Omental fat pad (tissue), 4 donors: ENCODE results near the gene PPFIBP2. TPM values are rescaled to one million over a fixed set of nuclear protein-coding genes. Genes with fewer than 3 reads are reported as not detected.
A peak's percentile ranks its signal among the peaks of the same experiment; 100 is the strongest.

Experiments
- ATAC-seq: fragments of 150-250 bp; one replicate; pipeline ENCODE4 v1.9.1; 2016; ENCODE audit warnings: mild to moderate bottlenecking, moderate library complexity; ENCODE audit not compliant: low FRiP score
- DNase-seq: peaks from one replicate; pipeline ENCODE4 v3.0.0-alpha.2; 2019; ENCODE audit warnings: low spot score
- total RNA-seq, 4 donors: library from RNA; depleted of rRNA; stranded (reverse); fragments of >200 nt; gene quantifications; one replicate each; pipeline ENCODE4 v1.1.0, GENCODE V29; 2016
- TF ChIP-seq, protein P1 (sequence below), 3 donors: fragments of 450-650 bp; IDR thresholded peaks; one replicate each; pipeline ENCODE4 v1.5.1; 2016 to 2017; ENCODE audit warnings: antibody characterized with exemption in 3 of 3, mild to moderate bottlenecking in 3 of 3, moderate library complexity in 2 of 3

Gene PPFIBP2
- total RNA-seq, 4 donors from 2014 or later, result 16.3 to 47.8 (median 24.2) TPM

DNA sequence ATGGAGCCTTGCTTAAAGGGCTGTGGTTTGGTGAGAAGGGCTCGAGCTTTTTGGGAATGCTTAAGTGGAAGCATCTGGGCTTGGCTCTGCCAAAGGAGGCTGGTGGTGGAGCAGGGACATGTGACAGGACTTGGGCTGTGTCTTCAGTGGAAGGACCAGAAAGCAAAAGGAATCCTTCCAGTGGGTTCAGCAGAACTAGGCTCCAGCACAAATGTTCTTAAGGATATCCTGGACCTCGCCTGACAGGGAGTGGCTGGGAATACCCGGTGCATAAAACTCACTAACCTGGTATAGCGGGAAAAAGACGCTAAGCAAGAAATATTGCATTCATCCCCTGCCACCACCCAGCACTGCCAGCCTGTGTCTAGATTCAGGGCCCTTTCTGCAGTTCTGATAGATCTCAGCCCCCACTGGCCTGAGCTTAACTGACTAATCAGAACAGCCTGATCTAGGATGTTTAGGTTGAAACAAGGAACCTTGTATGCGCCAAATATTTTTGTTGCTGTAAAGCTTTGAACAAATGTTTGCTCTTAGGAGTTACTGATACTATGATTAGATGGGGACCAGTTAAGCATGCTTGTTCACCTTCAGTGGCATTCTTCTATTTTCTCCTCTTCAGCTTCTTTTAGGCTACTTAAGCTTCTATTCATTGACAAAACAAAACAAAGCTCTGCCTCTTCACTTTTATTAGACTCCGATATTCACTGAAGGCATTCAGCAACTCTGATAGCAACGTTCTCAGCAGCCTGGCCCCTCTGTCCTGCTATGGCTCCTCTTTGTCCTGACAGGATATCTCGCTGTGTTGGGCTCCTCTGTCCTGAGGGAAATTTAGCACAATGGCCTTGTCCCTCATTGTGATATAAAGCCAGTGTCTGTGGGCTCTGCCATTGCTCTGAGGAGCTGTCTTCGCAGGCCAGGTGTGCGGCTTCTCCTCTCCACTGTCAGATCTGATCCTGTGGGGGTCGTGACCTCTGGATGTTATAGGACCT is 25.0 kb downstream of the PPFIBP2 start:
- no peak for ATAC-seq
- DNase-seq, result no peak
- TF ChIP-seq, protein P1, sequence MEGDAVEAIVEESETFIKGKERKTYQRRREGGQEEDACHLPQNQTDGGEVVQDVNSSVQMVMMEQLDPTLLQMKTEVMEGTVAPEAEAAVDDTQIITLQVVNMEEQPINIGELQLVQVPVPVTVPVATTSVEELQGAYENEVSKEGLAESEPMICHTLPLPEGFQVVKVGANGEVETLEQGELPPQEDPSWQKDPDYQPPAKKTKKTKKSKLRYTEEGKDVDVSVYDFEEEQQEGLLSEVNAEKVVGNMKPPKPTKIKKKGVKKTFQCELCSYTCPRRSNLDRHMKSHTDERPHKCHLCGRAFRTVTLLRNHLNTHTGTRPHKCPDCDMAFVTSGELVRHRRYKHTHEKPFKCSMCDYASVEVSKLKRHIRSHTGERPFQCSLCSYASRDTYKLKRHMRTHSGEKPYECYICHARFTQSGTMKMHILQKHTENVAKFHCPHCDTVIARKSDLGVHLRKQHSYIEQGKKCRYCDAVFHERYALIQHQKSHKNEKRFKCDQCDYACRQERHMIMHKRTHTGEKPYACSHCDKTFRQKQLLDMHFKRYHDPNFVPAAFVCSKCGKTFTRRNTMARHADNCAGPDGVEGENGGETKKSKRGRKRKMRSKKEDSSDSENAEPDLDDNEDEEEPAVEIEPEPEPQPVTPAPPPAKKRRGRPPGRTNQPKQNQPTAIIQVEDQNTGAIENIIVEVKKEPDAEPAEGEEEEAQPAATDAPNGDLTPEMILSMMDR (IDR thresholded peaks at IDR 0.05), result no peak

GRCh38 chr11:7540830-7541555 is 27.2 kb downstream of the PPFIBP2 start:
- DNase-seq, result no peak
- ATAC-seq, result no peak
- TF ChIP-seq, protein P1 (IDR thresholded peaks at IDR 0.05), result no peak

DNA sequence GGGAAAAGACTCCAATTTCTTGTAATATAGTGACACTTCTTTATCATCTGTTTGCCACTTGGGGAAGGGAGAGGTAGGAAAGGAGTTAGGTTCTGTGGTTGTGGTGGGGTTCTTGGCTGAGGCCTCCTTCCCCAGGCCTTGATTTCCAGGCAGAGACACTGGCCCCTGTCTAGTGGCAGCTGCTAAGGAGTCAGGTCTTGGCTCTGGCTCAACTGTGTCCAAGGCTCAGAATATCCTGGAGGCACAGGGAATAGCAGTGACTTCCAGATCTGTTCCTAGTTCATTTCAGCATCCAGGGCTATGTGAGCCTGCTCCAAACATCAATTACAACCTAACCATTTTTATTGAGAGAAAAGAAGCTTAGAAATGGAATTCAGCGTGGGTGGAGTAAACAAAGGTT is 29.5 kb downstream of the PPFIBP2 start:
- DNase-seq, result no peak
- no peak for ATAC-seq
- TF ChIP-seq, protein P1 (IDR thresholded peaks at IDR 0.05), result no peak

DNA sequence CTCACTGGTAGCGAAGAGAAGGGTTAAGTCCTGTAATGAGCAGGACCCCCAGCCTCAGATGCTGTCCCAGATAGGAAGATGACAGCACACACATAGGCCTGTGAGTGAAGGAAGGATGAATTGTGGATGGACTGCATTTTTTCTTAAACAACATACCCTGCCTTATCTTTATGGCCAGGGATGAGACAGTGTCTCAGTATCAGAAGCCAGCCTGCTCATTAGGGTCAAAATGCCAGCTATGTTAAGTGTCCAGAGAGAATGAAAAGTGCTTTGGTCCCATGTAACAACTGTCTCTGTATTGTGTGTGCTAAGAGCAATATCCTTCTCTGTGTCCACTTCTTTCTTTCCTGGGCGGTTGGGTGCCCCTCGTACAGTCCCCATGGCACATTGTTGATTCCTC is 30.2 kb downstream of the PPFIBP2 start:
- DNase-seq (no peak), ATAC-seq (no peak)
- TF ChIP-seq, protein P1 (IDR thresholded peaks at IDR 0.05), result no peak

DNA sequence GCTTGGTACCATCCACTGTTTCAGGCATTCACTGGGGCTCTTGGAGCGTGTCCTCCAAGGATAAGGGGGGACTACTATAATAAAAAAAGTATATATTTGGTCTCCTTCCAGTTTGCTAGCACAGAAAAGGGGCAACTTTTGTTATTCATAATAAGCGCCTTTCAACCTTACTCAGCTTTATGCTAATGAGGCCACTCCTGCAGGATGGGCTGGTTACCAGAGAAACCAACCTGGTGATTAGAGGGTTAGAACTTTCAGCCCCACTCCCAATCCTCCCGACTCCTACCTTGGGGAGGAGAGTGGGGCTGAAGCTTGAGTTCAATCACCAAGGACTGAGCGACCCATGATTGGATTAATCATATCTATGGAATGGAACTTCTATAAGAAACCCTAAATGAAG is 31.8 kb downstream of the PPFIBP2 start:
- ATAC-seq (no peak), DNase-seq (no peak)
- TF ChIP-seq, protein P1 (IDR thresholded peaks at IDR 0.05), result no peak

- TF ChIP-seq, protein P1 (IDR thresholded peaks at IDR 0.05), result no peak
- ATAC-seq (peak; percentile 75), DNase-seq (no peak)
Observed at GRCh38 chr11:7546324-7546791, 32.6 kb downstream of the PPFIBP2 start.
